ENCODE measurements around the gene SHQ1.
"Not testable (repeated sequence)": the region's sequence is repeated elsewhere in the genome, so short reads cannot be mapped to it uniquely, and the experiment has no call there.

The SHQ1 gene

DNA sequence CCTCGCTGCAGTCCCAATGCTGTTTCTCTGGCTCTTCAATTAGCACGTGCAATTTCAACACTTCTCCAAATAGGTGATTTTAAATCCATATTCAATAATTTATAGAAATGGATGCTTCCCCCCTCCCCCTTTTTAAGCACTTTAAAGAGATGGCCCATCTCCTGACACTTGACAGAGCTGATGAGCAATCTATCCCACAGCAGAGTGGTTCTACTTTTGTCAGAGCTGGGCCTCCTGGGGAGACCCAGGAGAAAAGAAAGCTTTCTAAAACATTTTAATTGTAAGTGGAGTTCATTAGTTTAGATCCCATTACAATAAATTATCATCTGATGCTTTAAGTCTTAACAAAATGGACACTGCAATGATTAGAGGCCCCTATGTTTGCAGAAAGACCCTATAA, 127.7 kb downstream of the SHQ1 start:
- Histone ChIP-seq H3K36me3 (ENCODE audit: insufficient read depth, low read length) (no peaks in the 10 kb centered on the region), H3K4me3 (ENCODE audit: low read depth, low read length, poor library complexity, severe bottlenecking) (no peak overlapping the region), H3F3A (ENCODE audit: insufficient read depth, low read length) (no peaks in the 10 kb centered on the region), H3K27me3 (ENCODE audit: insufficient read depth, low read length) (no peaks in the 10 kb centered on the region), H3K4me2 (ENCODE audit: low read length) (no peak overlapping the region), H3K9me3 (ENCODE audit: low read length) (no peaks in the 10 kb centered on the region), H3K4me1 (ENCODE audit: insufficient read depth, low read length, severe bottlenecking) (no peaks in the 10 kb centered on the region), H3K9ac (ENCODE audit: low read length) (no peak overlapping the region), H3K9me2 (ENCODE audit: low read depth, low read length) (no peaks in the 10 kb centered on the region), H2AFZ (ENCODE audit: low read length) (no peak overlapping the region), H4K20me1 (ENCODE audit: insufficient read depth, low read length) (no peaks in the 10 kb centered on the region), H3K79me2 (ENCODE audit: insufficient read depth, low read length) (no peaks in the 10 kb centered on the region), H3K27ac (ENCODE audit: low read depth, low read length, poor library complexity, severe bottlenecking) (no peak overlapping the region)
- TF ChIP-seq EZH2 (IDR thresholded peaks at IDR 0.05; ENCODE audit: borderline replicate concordance, low read length) (no peak), CTCF (IDR thresholded peaks at IDR 0.05; ENCODE audit: low read length) (no peak)

DNA sequence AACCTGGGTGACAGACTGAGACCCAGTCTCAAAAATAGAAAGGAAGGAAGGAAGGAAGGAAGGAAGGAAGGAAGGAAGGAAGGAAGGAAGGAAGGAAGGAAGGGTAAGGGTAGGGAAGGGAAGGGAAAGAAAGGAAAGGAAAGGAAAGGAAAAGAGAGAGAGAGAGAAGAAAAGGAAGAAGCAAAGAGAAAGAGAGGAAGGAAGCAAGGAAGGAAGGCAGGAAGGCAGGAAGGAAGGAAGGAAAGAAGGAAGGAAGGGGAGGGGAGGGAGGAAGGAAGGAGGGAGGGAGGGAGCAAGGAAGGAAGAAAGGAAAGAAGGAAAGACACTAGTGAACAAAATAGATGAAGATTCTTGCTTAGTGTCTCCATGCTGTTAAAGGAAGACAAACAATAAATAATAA, 129.1 kb downstream of the SHQ1 start:
- Histone ChIP-seq H3K27ac (ENCODE audit: low read depth, low read length, poor library complexity, severe bottlenecking) (no peak overlapping the region), H2AFZ (ENCODE audit: low read length) (no peak overlapping the region), H3K36me3 (ENCODE audit: insufficient read depth, low read length) (no peaks in the 10 kb centered on the region), H3K27me3 (ENCODE audit: insufficient read depth, low read length) (no peaks in the 10 kb centered on the region), H3K4me1 (ENCODE audit: insufficient read depth, low read length, severe bottlenecking) (no peaks in the 10 kb centered on the region), H3K4me2 (ENCODE audit: low read length) (no peak overlapping the region), H3K79me2 (ENCODE audit: insufficient read depth, low read length) (no peaks in the 10 kb centered on the region), H3K4me3 (ENCODE audit: low read depth, low read length, poor library complexity, severe bottlenecking) (no peak overlapping the region), H4K20me1 (ENCODE audit: insufficient read depth, low read length) (no peaks in the 10 kb centered on the region), H3K9ac (ENCODE audit: low read length) (no peak overlapping the region), H3K9me3 (ENCODE audit: low read length) (no peaks in the 10 kb centered on the region), H3K9me2 (ENCODE audit: low read depth, low read length) (no peaks in the 10 kb centered on the region), H3F3A (ENCODE audit: insufficient read depth, low read length) (no peaks in the 10 kb centered on the region)
- TF ChIP-seq CTCF (IDR thresholded peaks at IDR 0.05; ENCODE audit: low read length) (no peak), EZH2 (IDR thresholded peaks at IDR 0.05; ENCODE audit: borderline replicate concordance, low read length) (no peak)

GRCh38 chr3:72714135-72714534, 134.1 kb downstream of the SHQ1 start:
- not testable (repeated sequence) for H3K9ac ChIP-seq (ENCODE audit: low read length); H4K20me1 ChIP-seq (ENCODE audit: insufficient read depth, low read length); H3K27ac ChIP-seq (ENCODE audit: low read depth, low read length, poor library complexity, severe bottlenecking); H3K36me3 ChIP-seq (ENCODE audit: insufficient read depth, low read length); H3K9me2 ChIP-seq (ENCODE audit: low read depth, low read length); H3K4me3 ChIP-seq (ENCODE audit: low read depth, low read length, poor library complexity, severe bottlenecking); H3K4me1 ChIP-seq (ENCODE audit: insufficient read depth, low read length, severe bottlenecking); H2AFZ ChIP-seq (ENCODE audit: low read length); H3K27me3 ChIP-seq (ENCODE audit: insufficient read depth, low read length); H3F3A ChIP-seq (ENCODE audit: insufficient read depth, low read length); H3K9me3 ChIP-seq (ENCODE audit: low read length); H3K79me2 ChIP-seq (ENCODE audit: insufficient read depth, low read length); H3K4me2 ChIP-seq (ENCODE audit: low read length)

DNA sequence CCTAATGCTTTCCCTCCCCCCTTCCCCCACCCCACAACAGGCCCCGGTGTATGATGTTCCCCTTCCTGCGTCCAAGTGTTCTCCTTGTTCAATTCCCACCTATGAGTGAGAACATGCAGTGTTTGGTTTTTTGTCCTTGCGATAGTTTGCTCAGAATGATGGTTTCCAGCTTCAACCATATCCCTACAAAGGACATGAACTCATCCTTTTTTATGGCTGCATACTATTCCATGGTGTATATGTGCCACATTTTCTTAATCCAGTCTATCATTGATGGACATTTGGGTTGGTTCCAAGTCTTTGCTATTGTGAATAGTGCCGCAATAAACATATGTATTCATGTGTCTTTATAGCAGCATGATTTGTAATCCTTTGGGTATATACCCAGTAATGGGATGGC, 137.8 kb downstream of the SHQ1 start:
- H3K9me2 ChIP-seq (ENCODE audit: low read depth, low read length); H3K4me1 ChIP-seq (ENCODE audit: insufficient read depth, low read length, severe bottlenecking); H3K79me2 ChIP-seq (ENCODE audit: insufficient read depth, low read length); H3K27me3 ChIP-seq (ENCODE audit: insufficient read depth, low read length); H3K4me2 ChIP-seq (ENCODE audit: low read length); H2AFZ ChIP-seq (ENCODE audit: low read length); H3K4me3 ChIP-seq (ENCODE audit: low read depth, low read length, poor library complexity, severe bottlenecking); H3K36me3 ChIP-seq (ENCODE audit: insufficient read depth, low read length); H3K9ac ChIP-seq (ENCODE audit: low read length); H3K9me3 ChIP-seq (ENCODE audit: low read length); H4K20me1 ChIP-seq (ENCODE audit: insufficient read depth, low read length); H3F3A ChIP-seq (ENCODE audit: insufficient read depth, low read length); H3K27ac ChIP-seq (ENCODE audit: low read depth, low read length, poor library complexity, severe bottlenecking): not testable (repeated sequence)
